ENCODE measurements around the gene NAPG. TPM values are rescaled to one million over a fixed set of nuclear protein-coding genes. Genes with fewer than 3 reads are reported as not detected.
"Not testable (repeated sequence)": the region's sequence is repeated elsewhere in the genome, so short reads cannot be mapped to it uniquely, and the experiment has no call there.

NAPG gene
- total and polyA plus RNA-seq, 10 donors = 8.9 to 44.8 (median 31.4) TPM

- Histone ChIP-seq H3K4me1 (peaks cover 0 to 17% (median 2%) of the 10 kb centered on the region in 6 donors), H3K27ac (no peak overlapping the region), H3K27me3 (replicated peaks in 1 of 7) (no peaks in the 10 kb centered on the region), H3K4me3 (no peak overlapping the region), H3K9me3 (no peaks in the 10 kb centered on the region), H3K36me3 (no peaks in the 10 kb centered on the region)
- intact Hi-C loops (cut with DNase I; ENCODE audit: low total_unique reads) = no loop called here
- TF ChIP-seq POLR2AphosphoS5 (IDR thresholded peaks at IDR 0.05) (no peak), CTCF (IDR thresholded peaks at IDR 0.05 in 8 of 11, conservative IDR thresholded peaks at IDR 0.05 in 3 of 11) (no peak), POLR2A (IDR thresholded peaks at IDR 0.05) (no peak)
- DNase-seq = no peak
- WGBS, 5 donors = 81 to 92% (median 87%) methylated on average over 8 of the region's 8 CpGs
Observed at GRCh38 chr18:10590412-10590811, 64.6 kb downstream of the NAPG start.

- Histone ChIP-seq H3K4me3 (no peak overlapping the region), H3K9me3 (no peaks in the 10 kb centered on the region), H3K27ac (peak overlapping the region in 2 of 8 donors; percentile 80 to 83), H3K4me1 (peaks cover 0 to 17% (median 2%) of the 10 kb centered on the region in 6 donors), H3K36me3 (no peaks in the 10 kb centered on the region), H3K27me3 (replicated peaks in 1 of 7) (no peaks in the 10 kb centered on the region)
- intact Hi-C loops (cut with DNase I; ENCODE audit: low total_unique reads) = no loop called here
- TF ChIP-seq POLR2AphosphoS5 (IDR thresholded peaks at IDR 0.05) = no peak
- TF ChIP-seq POLR2A (IDR thresholded peaks at IDR 0.05) = no peak
- DNase-seq = no peak
- WGBS, 5 donors = 59 to 76% (median 64%) methylated on average over 3 of the region's 3 CpGs
Observed at GRCh38 chr18:10591896-10592295, 66.1 kb downstream of the NAPG start.

GRCh38 chr18:10593366-10594022 lies 67.7 kb downstream of the NAPG start:
- Histone ChIP-seq H3K27ac (peak overlapping the region in 7 of 8 donors; percentile 33 to 83 (median 73)), H3K4me1 (peaks cover 0 to 17% (median 2%) of the 10 kb centered on the region in 6 donors)
- H3K27me3 ChIP-seq (replicated peaks in 1 of 7); H3K9me3 ChIP-seq; DNase-seq; intact Hi-C loops (cut with DNase I; ENCODE audit: low total_unique reads); H3K36me3 ChIP-seq; H3K4me3 ChIP-seq: not testable (repeated sequence)
- 30 to 50% (median 34%) methylated on average over 5 of the region's 5 CpGs for WGBS, 5 donors

GRCh38 chr18:10595917-10596316 lies 70.1 kb downstream of the NAPG start:
- H3K4me3 ChIP-seq; intact Hi-C loops (cut with DNase I; ENCODE audit: low total_unique reads); H3K9me3 ChIP-seq; H3K27me3 ChIP-seq (replicated peaks in 1 of 7); H3K27ac ChIP-seq; H3K36me3 ChIP-seq; DNase-seq: not testable (repeated sequence)
- 62 to 94% (median 87%) methylated on average over 3 to 4 of the region's 4 CpGs for WGBS, 5 donors
- peaks cover 0 to 17% (median 2%) of the 10 kb centered on the region in 6 donors for H3K4me1 ChIP-seq

- H3K27ac ChIP-seq; H3K36me3 ChIP-seq; DNase-seq; H3K9me3 ChIP-seq; H3K4me3 ChIP-seq; H3K4me1 ChIP-seq; H3K27me3 ChIP-seq (replicated peaks in 1 of 7); intact Hi-C loops (cut with DNase I; ENCODE audit: low total_unique reads): not testable (repeated sequence)
- WGBS, 5 donors = 83 to 96% (median 89%) methylated on average over 4 of the region's 4 CpGs
Observed at GRCh38 chr18:10597695-10598094, 71.9 kb downstream of the NAPG start.

GRCh38 chr18:10600701-10601100 lies 74.9 kb downstream of the NAPG start:
- H3K27me3 ChIP-seq (replicated peaks in 1 of 7); H3K27ac ChIP-seq; H3K4me3 ChIP-seq; intact Hi-C loops (cut with DNase I; ENCODE audit: low total_unique reads); DNase-seq; H3K4me1 ChIP-seq; H3K36me3 ChIP-seq: not testable (repeated sequence)
- WGBS, 5 donors = 72 to 95% (median 86%) methylated on average over 7 of the region's 7 CpGs
- peaks cover 0 to 19% (median 4%) of the 10 kb centered on the region in 8 donors for H3K9me3 ChIP-seq

Other genes starting within 250 kb of the NAPG start
- 10 to 100 TPM in 1 of 7 donors, 1 to 10 TPM in 6; 4.4 to 11.8 (median 9.6) TPM for gene APCDD1, start 71.4 kb upstream of the NAPG start, total RNA-seq
- gene APCDD1, start 71.4 kb upstream of the NAPG start, polyA plus RNA-seq = 1 to 10 TPM in 2 of 3 donors, under 1 TPM in 1; 0.93 to 2.5 (median 1.9) TPM

All from spleen (tissue), 11 donors.